Fibroblast of skin of left biceps (primary cell): Measurements from ENCODE around the gene ATAD3C.
"Not testable (repeated sequence)": the region's sequence is repeated elsewhere in the genome, so short reads cannot be mapped to it uniquely, and the experiment has no call there.

ENCODE experiments used
- DNase-seq, 2 experiments: peaks; one replicate each; pipeline ENCODE4 v3.0.0-alpha.2; 2013; ENCODE audit warnings: low read depth in 2 of 2

Gene ATAD3C

DNA sequence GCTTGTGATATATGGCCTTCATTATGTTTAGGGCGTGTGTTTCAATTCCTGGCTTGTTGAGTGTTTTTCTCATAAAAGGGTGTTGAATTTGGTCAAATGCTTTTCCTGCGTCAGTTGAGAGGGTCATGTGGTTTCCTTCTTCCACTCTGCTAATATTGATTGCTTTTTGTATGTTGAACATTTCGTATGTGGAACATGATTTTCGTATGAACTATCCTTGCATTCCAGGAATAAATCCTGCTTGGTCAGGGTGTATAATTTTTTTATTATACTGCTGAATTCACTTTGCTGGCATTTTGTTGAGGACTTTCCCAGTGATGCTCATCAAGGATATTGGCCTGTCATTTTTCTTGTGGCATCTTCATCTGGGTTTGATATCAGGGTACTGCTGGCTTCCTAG lies 57.8 kb downstream of the ATAD3C start:
- no peak for DNase-seq

DNA sequence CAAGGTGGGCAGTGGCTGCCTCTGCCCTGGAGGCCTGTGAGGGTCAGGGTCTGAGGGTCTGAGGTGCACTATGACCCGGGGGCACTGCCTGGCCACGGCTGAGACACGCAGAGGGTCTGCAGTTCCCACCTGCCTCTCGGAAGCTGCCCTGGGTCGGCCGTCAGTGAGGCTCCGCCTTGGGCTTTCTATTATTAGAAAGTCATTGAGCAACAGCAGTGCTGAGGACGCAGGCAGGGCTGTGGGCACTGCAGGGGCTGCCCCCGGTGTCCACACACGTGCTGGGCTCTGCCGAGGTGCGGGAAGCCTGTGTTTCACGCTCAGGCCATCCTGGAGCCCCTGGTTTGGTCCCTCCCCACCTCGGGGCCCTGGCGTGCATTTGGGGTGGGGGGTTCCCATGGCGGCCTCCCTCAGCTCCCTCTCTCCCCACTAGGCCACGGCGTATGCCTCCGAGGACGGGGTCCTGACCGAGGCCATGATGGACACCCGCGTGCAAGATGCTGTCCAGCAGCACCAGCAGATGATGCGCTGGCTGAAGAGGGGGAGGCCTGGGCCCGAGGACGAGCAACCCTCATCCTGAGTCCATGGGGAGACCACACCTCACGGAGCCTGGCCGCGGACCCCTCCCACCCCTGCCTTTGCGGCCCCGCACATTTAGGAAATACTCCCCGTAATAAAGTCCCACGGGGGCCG lies 59.4 kb downstream of the ATAD3C start:
- not testable (repeated sequence) for DNase-seq

DNA sequence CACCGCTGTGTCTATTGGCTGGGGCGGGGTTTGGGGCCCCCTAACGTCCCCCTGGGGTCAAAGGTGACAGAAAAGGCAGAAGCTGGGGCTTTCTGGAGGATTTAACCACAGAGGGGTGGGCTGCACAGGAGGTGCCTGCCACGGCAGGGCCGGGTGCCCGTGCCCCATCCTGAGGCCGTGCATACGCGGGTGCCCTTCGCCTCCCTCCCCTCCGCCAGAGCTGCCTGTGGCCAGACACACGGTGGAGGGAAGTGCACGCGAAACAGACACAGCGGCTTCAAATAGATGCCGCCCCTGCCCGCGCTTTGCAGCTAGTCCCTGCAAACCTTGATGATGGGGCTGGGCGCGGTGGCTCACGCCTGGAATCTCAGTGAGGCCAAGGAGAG lies 60.0 kb downstream of the ATAD3C start:
- DNase-seq: not testable (repeated sequence)

DNA sequence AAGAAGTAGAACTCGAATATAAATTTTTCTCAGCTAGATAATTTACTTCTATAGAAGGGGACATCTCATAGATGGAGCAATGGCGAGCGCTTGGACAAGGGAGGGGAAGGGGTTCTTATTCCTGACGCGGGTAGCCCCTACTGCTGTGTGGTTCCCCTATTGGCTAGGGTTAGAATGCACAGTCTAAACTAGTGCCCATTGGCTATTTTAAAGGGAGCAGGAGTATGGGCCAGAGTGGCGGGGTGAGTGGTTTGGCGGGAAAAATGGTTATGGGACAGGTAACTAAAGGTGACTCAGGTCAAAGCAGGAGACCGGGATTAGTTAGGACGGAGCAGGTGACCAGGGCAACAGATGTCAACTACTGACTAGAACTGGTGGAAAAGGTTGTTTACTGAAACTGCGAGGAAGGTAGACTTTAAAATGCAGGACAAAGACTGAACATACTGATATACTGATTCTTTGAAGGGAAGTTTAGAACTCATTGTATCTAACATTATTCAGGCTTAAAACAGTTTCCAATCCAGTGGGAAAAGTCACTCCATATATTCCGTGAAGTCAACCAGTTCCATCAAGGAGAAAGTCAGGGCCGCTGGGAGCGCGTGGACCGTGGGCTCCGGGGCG lies 61.5 kb downstream of the ATAD3C start:
- DNase-seq: no peak

DNA sequence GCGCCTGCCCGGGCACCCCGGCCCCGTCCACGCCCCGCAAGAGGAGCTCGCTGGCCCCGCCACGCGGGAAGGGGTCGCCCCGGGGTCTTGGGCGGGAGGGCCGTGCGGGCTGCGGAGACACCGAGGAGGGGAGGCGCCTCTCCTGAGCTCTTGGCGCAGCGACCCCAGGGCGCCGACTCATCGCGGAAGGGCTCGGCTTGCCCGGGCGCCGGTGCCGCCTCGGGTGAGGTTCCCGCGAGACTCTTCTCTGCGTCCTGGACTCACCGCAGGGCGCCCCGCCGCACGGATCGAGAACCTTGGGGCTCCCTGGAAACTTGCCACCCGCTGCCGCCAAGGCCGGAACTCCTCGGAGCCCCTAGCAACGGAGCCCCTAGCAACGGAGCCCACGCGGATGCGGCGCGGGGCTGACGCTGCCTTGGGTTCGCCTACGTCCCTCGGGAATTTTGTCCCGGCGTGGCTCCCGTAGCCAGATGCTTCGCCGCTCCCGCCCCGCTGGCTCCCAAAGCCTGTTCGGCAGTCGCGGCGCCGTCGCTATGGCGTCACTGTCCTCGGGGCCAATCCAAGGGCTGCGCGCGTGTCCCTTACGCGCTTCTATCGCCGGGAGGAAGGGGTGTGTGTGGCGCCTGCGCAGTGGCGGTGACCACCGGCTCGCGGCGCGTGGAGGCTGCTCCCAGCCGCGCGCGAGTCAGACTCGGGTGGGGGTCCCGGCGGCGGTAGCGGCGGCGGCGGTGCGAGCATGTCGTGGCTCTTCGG lies 62.2 kb downstream of the ATAD3C start, which contains the start of gene ATAD3A:
TSS of gene ATAD3A (plus strand) at position 630 of the 753 bp plus-strand sequence. CDS start at position 737, 107 bp downstream.
- DNase-seq: peak; percentile 93 to 94

DNA sequence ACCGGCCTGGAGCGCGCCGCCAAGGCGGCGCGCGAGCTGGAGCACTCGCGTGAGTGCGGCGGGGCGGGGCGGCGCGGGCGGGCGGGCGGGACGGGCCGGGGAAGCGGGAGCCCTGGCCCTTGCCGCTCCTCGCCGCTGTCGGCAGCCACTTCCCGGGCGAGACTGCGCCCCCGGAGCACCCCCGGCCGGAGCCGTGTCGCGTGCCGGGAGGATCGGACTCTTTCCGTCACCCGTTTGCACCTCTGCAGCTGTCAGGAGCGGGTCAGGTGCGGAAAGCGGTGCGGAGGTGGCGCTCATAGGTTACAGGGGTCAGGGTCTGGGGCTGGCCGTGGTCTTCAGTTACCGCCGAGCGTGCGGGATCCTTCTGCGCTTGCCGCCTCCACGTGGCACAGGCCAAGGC lies 62.9 kb downstream of the ATAD3C start:
- DNase-seq: not testable (repeated sequence)

DNA sequence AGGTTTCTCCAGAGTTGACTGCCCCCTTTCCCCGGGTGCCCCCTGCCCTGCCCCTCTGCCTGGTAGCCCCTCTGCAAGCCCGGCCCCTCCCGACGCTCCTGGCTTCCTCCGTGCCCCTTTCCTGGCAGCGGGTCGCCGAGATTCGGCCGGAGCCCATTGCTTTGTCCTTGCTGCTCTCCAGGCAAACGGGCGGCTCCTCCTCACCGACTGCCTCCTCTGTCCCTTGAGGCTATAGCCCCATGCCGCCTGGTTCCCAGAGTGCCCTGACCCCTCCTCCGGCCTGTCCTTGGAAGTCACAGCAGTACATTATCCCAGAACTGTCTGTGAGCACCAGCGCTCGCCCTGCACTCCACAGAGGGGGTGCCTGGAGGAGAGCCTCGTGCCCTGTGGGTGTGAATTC lies 64.2 kb downstream of the ATAD3C start:
- DNase-seq: not testable (repeated sequence)

DNA sequence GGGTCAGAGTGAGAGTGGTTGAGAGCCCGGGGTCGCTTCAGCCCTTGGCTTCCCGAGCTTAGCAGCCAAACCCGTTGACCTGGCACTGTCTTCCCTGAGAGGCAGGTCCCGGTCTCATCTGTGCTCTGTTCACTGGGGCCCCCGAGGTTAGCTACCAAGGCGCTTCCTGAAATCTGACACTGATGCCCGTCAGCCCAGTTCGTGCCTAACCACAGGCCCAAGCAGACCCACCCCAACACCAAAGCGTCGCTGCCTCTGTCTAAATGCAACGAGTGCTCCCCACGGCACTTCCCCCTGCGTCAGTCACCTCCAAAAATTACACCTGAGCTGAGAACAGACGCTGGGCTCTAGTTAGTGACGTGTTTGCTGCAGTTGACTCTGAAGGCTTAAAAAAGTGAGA lies 64.9 kb downstream of the ATAD3C start:
- not testable (repeated sequence) for DNase-seq

DNA sequence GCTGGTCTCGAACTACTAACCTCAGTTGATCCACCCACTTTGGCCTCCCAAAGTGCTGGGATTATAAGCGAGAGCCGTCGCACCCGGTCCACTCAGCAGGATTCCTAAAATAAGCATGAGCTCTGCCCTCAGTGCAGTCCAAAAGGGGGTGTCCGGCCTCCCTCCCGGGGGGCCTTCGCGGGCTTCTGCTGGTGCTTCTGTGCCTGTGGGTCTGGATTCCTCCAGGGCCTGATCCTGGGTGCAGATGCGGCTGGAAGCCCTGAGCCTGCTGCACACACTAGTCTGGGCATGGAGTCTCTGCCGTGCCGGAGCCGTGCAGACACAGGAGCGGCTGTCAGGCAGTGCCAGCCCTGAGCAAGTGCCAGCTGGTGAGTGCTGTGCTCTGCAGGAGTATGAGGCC lies 67.4 kb downstream of the ATAD3C start:
- DNase-seq: not testable (repeated sequence)

DNA sequence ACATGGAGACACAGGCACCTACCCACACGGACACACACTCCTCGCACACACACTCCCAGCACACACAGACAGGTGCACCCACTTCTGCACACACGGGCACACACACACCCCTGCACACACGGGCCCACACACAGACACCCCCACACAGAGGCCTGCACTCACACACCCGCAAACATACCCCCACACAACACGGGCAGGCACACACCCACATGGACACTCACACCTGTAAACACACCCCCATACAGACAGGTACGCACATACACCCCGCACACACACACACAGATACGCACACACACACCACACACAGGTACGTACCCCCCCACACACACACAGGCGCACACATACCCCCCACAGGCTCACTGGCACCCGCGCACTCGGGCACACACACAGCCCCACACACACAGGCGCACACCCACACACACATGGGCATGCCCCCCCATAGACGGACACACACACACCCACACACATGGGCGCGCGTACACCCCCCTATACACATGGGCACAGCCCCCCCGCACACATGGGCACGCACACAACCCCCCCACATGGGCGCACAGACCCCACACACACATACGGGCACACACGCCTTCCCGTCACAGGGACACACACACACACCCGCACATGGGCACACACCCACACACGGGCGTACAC lies 68.6 kb downstream of the ATAD3C start:
- no peak for DNase-seq

DNA sequence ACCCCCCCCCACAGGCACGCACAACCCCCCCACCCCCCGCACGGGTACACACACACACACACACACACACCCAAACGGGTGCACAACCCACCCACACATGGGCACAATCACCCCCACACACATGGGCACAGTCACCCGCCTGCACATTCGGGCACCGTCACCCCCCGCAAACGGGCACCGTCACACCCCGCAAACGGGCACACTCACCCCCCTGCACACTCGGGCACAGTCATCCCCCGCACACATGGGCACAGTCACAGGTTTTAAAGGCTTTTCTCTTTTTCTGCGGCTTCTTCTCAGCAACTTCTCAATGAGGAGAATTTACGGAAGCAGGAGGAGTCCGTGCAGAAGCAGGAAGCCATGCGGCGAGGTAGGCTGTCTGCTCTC lies 69.1 kb downstream of the ATAD3C start:
- not testable (repeated sequence) for DNase-seq
